ENCODE results near the gene RALGAPB.

- no peak for TF ChIP-seq RAD21 (IDR thresholded peaks at IDR 0.05; ENCODE audit: low read length)
- no peak for TF ChIP-seq CHD2 (IDR thresholded peaks at IDR 0.05; ENCODE audit: low read length, partially characterized antibody)
- TF ChIP-seq, protein P1, sequence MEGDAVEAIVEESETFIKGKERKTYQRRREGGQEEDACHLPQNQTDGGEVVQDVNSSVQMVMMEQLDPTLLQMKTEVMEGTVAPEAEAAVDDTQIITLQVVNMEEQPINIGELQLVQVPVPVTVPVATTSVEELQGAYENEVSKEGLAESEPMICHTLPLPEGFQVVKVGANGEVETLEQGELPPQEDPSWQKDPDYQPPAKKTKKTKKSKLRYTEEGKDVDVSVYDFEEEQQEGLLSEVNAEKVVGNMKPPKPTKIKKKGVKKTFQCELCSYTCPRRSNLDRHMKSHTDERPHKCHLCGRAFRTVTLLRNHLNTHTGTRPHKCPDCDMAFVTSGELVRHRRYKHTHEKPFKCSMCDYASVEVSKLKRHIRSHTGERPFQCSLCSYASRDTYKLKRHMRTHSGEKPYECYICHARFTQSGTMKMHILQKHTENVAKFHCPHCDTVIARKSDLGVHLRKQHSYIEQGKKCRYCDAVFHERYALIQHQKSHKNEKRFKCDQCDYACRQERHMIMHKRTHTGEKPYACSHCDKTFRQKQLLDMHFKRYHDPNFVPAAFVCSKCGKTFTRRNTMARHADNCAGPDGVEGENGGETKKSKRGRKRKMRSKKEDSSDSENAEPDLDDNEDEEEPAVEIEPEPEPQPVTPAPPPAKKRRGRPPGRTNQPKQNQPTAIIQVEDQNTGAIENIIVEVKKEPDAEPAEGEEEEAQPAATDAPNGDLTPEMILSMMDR (IDR thresholded peaks at IDR 0.05): no peak
These were observed 134.7 kb downstream of the RALGAPB start for GRCh38 chr20:38607351-38607750.

Measured in SK-N-SH (cell line).